Endothelial cell of umbilical vein (primary cell): Measurements from ENCODE around the gene SUCLG2. TPM values are rescaled to one million over a fixed set of nuclear protein-coding genes. Genes with fewer than 3 reads are reported as not detected.

Source experiments
- BruUV-seq: library from RNA; stranded (reverse); fragments of 400-500 nt; replicated peaks from 2 replicates; lab custom pipeline; 2021; lab: Mats Ljungman, UMichigan
- CTCF ChIA-PET: fragments of 300-600, 350-600 bp; sonication (Branson Sonifier 250); formaldehyde crosslinking; loops from one replicate; lab custom pipeline; 2021; ENCODE audit warnings: antibody characterized with exemption, inconsistent platforms; lab: Charles Lee
- POLR2A ChIA-PET: fragments of 300-600, 350-600 bp; sonication (Branson Sonifier 250); formaldehyde crosslinking; loops from one replicate; lab custom pipeline; 2021; ENCODE audit warnings: antibody characterized with exemption, inconsistent platforms; lab: Charles Lee
- DNase-seq: peaks from one replicate; pipeline ENCODE4 v3.0.0-alpha.2; 2011; ENCODE audit warnings: low read depth, low spot score
- FAIRE-seq: peaks from 2 replicates; lab custom pipeline; 2011; peaks lifted over from hg19 to GRCh38; lab: Jason Lieb, UNC
- H2AFZ ChIP-seq: 2 replicates; pipeline ENCODE4 v1.6.0; 2012; ENCODE audit warnings: low read depth, low read length, control low read depth, inconsistent platforms
- H3K27ac ChIP-seq: 2 replicates; pipeline ENCODE4 v1.5.1; 2011; ENCODE audit warnings: low read depth, mild to moderate bottlenecking, control low read depth, low read length, moderate library complexity; ENCODE audit not compliant: insufficient read depth
- H3K27me3 ChIP-seq, 2 experiments: 2 replicates each; pipeline versions ENCODE4 v1.6.0 to v1.6.1; 2011; ENCODE audit warnings: low read length in 2 of 2, mixed read lengths in 1 of 2; ENCODE audit not compliant: control insufficient read depth in 2 of 2, insufficient read depth in 2 of 2
- H3K36me3 ChIP-seq, 2 experiments: 2 replicates in 1 of 2; 3 replicates in 1 of 2; pipeline ENCODE4 v1.5.1; 2011; ENCODE audit warnings: low read length in 2 of 2, mild to moderate bottlenecking in 1 of 2, moderate library complexity in 1 of 2; ENCODE audit not compliant: control insufficient read depth in 2 of 2, insufficient read depth in 2 of 2; ENCODE audit errors: extremely low read depth in 1 of 2
- H3K4me1 ChIP-seq: 3 replicates; pipeline ENCODE4 v1.5.1; 2011; ENCODE audit warnings: mild to moderate bottlenecking, low read length; ENCODE audit not compliant: control insufficient read depth, insufficient read depth; ENCODE audit errors: extremely low read depth
- H3K4me2 ChIP-seq: 2 replicates; pipeline ENCODE4 v1.6.1; 2011; ENCODE audit warnings: low read length, control low read depth, mixed read lengths; ENCODE audit not compliant: insufficient read depth
- H3K4me3 ChIP-seq, 3 experiments: fragments of 200-600 bp in 1 of 3; sonication (generic), shearing (Covaris generic) in 1 of 3; replicated peaks in 1 of 3; 2 replicates each; pipeline ENCODE4 v1.5.1; 2011 to 2016; ENCODE audit warnings: control low read depth in 3 of 3, low read length in 3 of 3, mild to moderate bottlenecking in 2 of 3, inconsistent platforms in 1 of 3, low read depth in 1 of 3, moderate library complexity in 1 of 3; ENCODE audit not compliant: insufficient read depth in 1 of 3
- H3K79me2 ChIP-seq: 2 replicates; pipeline ENCODE4 v1.6.0; 2012; ENCODE audit warnings: low read length, inconsistent platforms; ENCODE audit not compliant: control insufficient read depth, insufficient read depth
- H3K9ac ChIP-seq: replicated peaks from 2 replicates; pipeline ENCODE3; 2011; ENCODE audit warnings: low read length, control low read depth; ENCODE audit not compliant: insufficient read depth; ENCODE audit errors: extremely low read depth
- H3K9me1 ChIP-seq: replicated peaks from 3 replicates; pipeline ENCODE4 v1.6.0; 2011; ENCODE audit warnings: mild to moderate bottlenecking, low read length; ENCODE audit not compliant: control insufficient read depth, insufficient read depth; ENCODE audit errors: extremely low read depth
- H3K9me3 ChIP-seq: replicated peaks from 2 replicates; pipeline ENCODE4 v1.5.1; 2012; ENCODE audit warnings: low read length, inconsistent platforms; ENCODE audit not compliant: control insufficient read depth, insufficient read depth
- H4K20me1 ChIP-seq: replicated peaks from 2 replicates; pipeline ENCODE3; 2011; ENCODE audit warnings: mild to moderate bottlenecking, low read length; ENCODE audit not compliant: control insufficient read depth, insufficient read depth; ENCODE audit errors: extremely low read depth
- CTCF ChIP-seq, 2 donors: IDR thresholded peaks; 1 replicate in 1 of 2; 2 replicates in 1 of 2; pipeline ENCODE4 v1.5.1; 2011; ENCODE audit warnings: low read length in 2 of 2, mild to moderate bottlenecking in 2 of 2, moderate library complexity in 2 of 2, control low read depth in 1 of 2, inconsistent platforms in 1 of 2, low read depth in 1 of 2; ENCODE audit not compliant: insufficient read depth in 1 of 2; ENCODE audit errors: extremely low read depth in 1 of 2
- EZH2 ChIP-seq: IDR thresholded peaks from 2 replicates; pipeline ENCODE4 v1.6.1; 2012; ENCODE audit warnings: borderline replicate concordance, low read depth, mild to moderate bottlenecking, moderate library complexity, low read length, inconsistent platforms; ENCODE audit not compliant: severe bottlenecking
- FOS ChIP-seq: IDR thresholded peaks from 2 replicates; pipeline ENCODE4 v1.6.1; 2011; ENCODE audit warnings: mild to moderate bottlenecking, low read length, moderate library complexity, borderline replicate concordance; ENCODE audit not compliant: insufficient read depth
- GATA2 ChIP-seq: IDR thresholded peaks from 2 replicates; pipeline ENCODE4 v1.7.0; 2011; ENCODE audit warnings: low read depth, mild to moderate bottlenecking, moderate library complexity, mixed read lengths, low read length; ENCODE audit not compliant: insufficient read length, insufficient read depth
- JUN ChIP-seq: IDR thresholded peaks from 2 replicates; pipeline ENCODE4 v1.6.1; 2011; ENCODE audit warnings: borderline replicate concordance, low read depth; ENCODE audit not compliant: insufficient read length, insufficient read depth
- MAX ChIP-seq: IDR thresholded peaks from 2 replicates; pipeline ENCODE4 v1.6.1; 2011; ENCODE audit not compliant: insufficient read depth, insufficient read length
- MYC ChIP-seq: IDR thresholded peaks from one replicate; pipeline ENCODE4 v1.6.1; 2011; ENCODE audit warnings: mild to moderate bottlenecking, low read depth, low read length
- POLR2A ChIP-seq: IDR thresholded peaks from 2 replicates; pipeline ENCODE4 v1.6.1; 2012; ENCODE audit warnings: low read depth, mild to moderate bottlenecking, control low read depth, low read length
- POLR2AphosphoS5 ChIP-seq: IDR thresholded peaks from 2 replicates; pipeline ENCODE4 v1.6.1; 2012; ENCODE audit warnings: low read depth, mild to moderate bottlenecking, control low read depth, low read length, moderate library complexity; ENCODE audit not compliant: insufficient read depth
- dilution Hi-C: fragments of 300-500 bp; cut with MboI; formaldehyde crosslinking; loops from one replicate; pipeline ENCODE4 v1.15.0; 2019; ENCODE audit warnings: low sequenced_read_pairs; ENCODE audit not compliant: extremely low pct_ligation_motif_present
- intact Hi-C: fragments of 100-400 bp; cut with micrococcal nuclease; formaldehyde crosslinking; loops from one replicate; pipeline ENCODE4 v1.10.0; 2022
- polyA plus RNA-seq, 4 experiments: library from polyadenylated mRNA; depleted of rRNA in 3 of 4; stranded (reverse) in 3 of 4; unstranded in 1 of 4; fragments of >200 nt; gene quantifications; 2 replicates each; pipeline versions ENCODE4 v1.2.1 to v1.2.3, GENCODE V29; 2011 to 2012; ENCODE audit warnings: missing spikeins in 1 of 4
- total RNA-seq: library from RNA; stranded (reverse); gene quantifications from 2 replicates; pipeline ENCODE4 v1.2.3, GENCODE V29; 2021

SUCLG2 gene
- total and polyA plus RNA-seq, 2 donors (not counting 3 experiments of a cell fraction or from before 2014, with no cell fraction given), result 8.1 to 38.3 TPM

GRCh38 chr3:67400476-67400875 lies 253.9 kb downstream of the SUCLG2 start:
- ChIA-PET CTCF (no interaction called here), POLR2A (no interaction called here)
- intact Hi-C loops, result no loop called here
- no peak for FAIRE-seq
- Histone ChIP-seq H2AFZ (no peak overlapping the region), H3K4me2 (no peak overlapping the region), H3K79me2 (no peaks in the 10 kb centered on the region), H3K36me3 (no peaks in the 10 kb centered on the region), H4K20me1 (no peaks in the 10 kb centered on the region), H3K9me3 (no peaks in the 10 kb centered on the region), H3K9ac (no peak overlapping the region), H3K4me3 (no peak overlapping the region), H3K27ac (no peak overlapping the region), H3K4me1 (no peaks in the 10 kb centered on the region), H3K9me1 (no peaks in the 10 kb centered on the region), H3K27me3 (no peaks in the 10 kb centered on the region)
- DNase-seq, result no peak
- dilution Hi-C loops, result no loop called here
- BruUV-seq, result no TSS peak
- TF ChIP-seq EZH2, result no peak
- no peak for TF ChIP-seq MYC
- no peak for TF ChIP-seq CTCF (IDR thresholded peaks at IDR 0.05; ENCODE audit: extremely low read depth in 1 of 2, insufficient read depth in 1 of 2, low read depth in 1 of 2, low read length in 2 of 2)
- TF ChIP-seq MAX, result no peak
- no peak for TF ChIP-seq JUN
- TF ChIP-seq FOS, result no peak
- no peak for TF ChIP-seq POLR2A

GRCh38 chr3:67389176-67389575 lies 265.2 kb downstream of the SUCLG2 start:
- POLR2A ChIA-PET, result no interaction called here
- no peaks in the 10 kb centered on the region for H3K4me1 ChIP-seq
- no peak overlapping the region for H3K27ac ChIP-seq
- no peak for DNase-seq
- H3K79me2 ChIP-seq, result no peaks in the 10 kb centered on the region
- H2AFZ ChIP-seq, result no peak overlapping the region
- CTCF ChIA-PET, result interaction anchor here (1.3 kb wide), 1 partner anchor 1487 kb away, joined by 3 read pairs; no protein-coding TSS in a partner anchor
- FAIRE-seq, result no peak
- BruUV-seq, result no TSS peak
- H3K27me3 ChIP-seq, result no peaks in the 10 kb centered on the region
- dilution Hi-C loops (no loop called here), intact Hi-C loops (loop anchor here (10.0 kb wide), 3 partner anchors 274 to 414 kb away; no protein-coding TSS in a partner anchor)
- TF ChIP-seq GATA2, result no peak
- no peak for TF ChIP-seq POLR2AphosphoS5
- no peak for TF ChIP-seq FOS
- no peak for TF ChIP-seq JUN
- TF ChIP-seq CTCF (IDR thresholded peaks at IDR 0.05; ENCODE audit: extremely low read depth in 1 of 2, insufficient read depth in 1 of 2, low read depth in 1 of 2, low read length in 2 of 2), result no peak
- TF ChIP-seq EZH2, result no peak
- TF ChIP-seq MYC, result no peak
- H3K4me3 ChIP-seq, result no peak overlapping the region
- no peaks in the 10 kb centered on the region for H3K9me3 ChIP-seq
- H4K20me1 ChIP-seq, result no peaks in the 10 kb centered on the region
- no peaks in the 10 kb centered on the region for H3K9me1 ChIP-seq
- no peak overlapping the region for H3K4me2 ChIP-seq
- H3K36me3 ChIP-seq, result no peaks in the 10 kb centered on the region
- H3K9ac ChIP-seq, result no peak overlapping the region
